Measurements from ENCODE around the gene PPP2R3A.

The PPP2R3A gene

DNA sequence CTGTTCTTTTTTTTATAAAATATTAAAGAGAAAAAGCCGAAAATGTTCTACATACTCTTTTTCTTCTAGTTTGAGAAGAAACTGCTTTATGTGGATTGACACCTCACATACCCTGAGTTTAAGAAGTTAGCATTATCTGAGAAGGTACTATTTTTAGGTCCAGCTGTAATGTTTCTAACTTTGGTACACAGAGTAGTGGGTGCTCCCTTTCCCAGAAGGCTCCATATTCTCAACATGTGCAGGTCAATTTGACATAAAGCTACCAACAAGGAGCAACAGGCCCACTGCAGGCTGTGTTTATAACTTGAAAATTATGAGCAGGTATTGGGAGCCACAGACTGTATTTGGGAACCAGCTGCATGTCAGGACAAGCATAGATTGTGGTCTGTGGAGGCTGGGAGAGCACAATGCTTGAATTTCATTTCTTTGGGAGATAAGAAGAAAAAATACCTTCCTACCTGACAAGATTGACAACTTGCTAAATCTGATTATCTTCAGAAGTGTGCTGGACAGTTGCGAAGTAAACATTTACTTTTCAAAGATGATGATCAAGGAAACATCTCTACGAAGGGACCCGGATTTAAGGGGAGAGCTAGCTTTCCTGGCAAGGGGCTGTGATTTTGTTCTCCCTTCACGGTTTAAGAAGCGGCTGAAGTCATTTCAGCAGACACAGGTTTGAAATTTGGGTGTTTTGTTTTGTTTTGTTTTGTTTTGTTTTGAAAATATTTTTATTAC lies 57.2 kb downstream of the PPP2R3A start:
- DNase-seq (ENCODE audit: low spot score): no peak

GRCh38 chr3:136023264-136023978 lies 57.9 kb downstream of the PPP2R3A start:
- no peak for DNase-seq (ENCODE audit: low spot score)

DNA sequence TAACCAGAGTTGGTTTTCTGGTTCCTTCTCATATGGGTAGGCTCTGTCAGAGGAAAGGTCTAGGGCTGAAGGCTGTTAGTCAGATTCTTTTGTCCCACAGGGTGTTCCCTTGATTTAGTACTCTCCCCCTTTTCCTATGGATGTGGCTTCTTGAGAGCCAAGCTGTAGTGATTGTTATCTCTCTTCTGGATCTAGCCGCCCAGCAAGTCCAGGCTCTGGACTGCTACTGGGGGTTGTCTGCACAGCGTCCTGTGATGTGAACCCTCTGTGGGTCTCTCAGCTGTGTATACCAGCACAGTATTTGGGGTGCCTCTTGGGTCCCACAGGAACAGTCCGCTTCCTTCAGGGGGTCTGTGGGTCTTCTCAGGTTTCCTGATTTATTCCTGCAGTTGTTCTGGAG lies 70.8 kb downstream of the PPP2R3A start:
- DNase-seq (ENCODE audit: low spot score): no peak

DNA sequence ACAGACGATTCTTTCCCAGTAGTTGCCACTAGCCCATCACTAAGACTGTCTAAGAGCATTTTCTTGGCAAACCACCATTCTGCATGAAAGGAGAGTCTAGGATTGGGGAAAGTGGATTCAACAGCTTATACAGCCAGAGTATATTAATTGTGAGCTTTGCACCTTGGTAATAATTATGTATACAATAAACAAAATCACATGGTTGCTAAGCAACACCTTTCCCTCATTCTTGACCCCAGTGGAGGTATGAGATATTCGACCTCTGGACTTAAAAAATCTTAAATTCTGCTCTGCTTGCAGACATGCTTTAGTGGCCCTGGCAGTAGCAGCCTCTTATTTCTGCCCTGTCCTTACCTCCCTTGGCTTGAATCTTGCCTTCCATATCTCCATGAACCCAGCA lies 73.1 kb downstream of the PPP2R3A start:
- no peak for DNase-seq (ENCODE audit: low spot score)

DNA sequence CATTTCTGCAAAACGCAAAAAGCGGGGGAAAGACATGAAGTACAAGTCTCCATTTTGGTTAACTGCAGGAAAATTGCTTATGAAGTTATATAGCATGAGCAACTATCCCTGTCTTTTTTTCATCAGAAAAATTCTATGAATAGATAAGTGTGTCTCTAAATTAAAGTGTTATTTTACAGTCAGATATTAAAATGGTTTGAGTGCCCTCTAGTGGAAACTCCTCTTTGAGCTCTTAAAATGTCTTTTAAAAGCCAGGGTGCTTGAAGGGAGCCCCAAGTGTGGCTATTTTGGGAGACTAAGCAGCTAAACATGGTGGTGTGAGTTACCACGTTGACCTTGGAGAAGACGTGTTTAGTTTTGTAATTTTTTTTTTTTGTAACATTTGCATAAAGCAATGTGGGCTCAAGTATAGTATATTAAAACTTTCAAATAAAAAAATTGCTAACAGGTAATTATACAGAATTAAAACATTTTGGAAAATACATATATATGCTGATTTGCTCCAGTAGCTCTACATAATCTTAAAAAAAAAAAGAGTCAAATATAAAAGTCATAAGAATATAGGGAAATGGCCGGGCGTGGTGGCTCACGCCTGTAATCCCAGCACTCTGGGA lies 77.2 kb downstream of the PPP2R3A start:
- peak; percentile 78 for DNase-seq (ENCODE audit: low spot score)

DNA sequence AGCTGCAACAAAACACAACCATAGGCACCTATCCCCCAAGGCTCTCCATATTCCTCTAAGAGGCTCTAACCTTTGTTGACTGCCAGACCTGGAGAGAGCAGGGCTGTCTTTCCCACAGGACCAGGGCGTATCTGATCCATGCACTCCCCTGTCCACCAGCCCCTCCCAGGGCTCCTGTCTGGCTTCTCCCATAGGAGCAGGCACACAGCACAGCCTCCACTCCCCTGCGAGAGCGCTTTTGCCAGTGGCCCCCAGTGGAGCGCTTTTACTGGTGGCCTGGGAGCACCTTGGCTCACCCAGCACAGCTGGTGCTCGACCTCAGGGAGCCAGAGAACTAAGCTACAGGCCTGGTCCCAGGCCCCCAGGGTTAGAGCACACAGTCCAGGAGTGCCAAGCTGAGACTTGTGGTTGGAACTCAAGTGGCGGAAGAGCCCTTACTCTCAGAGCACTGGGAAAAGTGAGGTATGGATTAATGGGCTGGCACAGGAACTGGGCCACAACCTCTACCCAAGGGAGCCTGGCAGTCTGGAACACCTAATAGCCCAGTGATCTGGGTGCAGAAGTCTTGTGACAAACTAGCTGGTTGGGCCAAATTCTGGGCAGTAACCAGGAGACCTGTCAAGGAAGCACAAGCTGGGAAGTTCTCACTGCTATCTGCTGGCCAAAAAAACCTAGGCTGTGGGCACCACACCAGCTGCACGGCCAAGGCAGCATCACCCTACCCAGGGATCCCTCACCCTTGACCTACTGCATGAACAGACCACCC lies 79.6 kb downstream of the PPP2R3A start:
- no peak for DNase-seq (ENCODE audit: low spot score)

GRCh38 chr3:136048068-136048467 lies 82.5 kb downstream of the PPP2R3A start:
- DNase-seq (ENCODE audit: low spot score): no peak

DNA sequence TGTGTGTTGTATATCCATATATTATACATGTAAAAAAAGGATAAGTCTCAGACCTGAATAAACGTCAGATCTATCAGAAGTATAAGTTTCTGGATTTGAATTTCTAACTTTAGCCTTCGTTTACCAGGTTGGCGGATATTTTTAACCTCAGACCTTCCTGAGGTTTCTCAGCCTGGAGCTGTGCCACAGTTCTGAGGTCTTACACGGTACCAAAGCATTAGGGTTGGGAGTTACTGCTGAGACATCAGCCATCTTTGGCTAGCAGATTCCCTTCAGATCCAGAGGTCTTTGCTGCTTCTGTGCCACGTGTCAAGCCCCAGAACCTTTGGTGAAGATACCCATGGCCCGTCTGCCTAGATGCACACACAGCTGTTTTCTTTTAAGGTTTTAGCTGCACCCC lies 84.7 kb downstream of the PPP2R3A start:
- DNase-seq (ENCODE audit: low spot score): no peak

DNA sequence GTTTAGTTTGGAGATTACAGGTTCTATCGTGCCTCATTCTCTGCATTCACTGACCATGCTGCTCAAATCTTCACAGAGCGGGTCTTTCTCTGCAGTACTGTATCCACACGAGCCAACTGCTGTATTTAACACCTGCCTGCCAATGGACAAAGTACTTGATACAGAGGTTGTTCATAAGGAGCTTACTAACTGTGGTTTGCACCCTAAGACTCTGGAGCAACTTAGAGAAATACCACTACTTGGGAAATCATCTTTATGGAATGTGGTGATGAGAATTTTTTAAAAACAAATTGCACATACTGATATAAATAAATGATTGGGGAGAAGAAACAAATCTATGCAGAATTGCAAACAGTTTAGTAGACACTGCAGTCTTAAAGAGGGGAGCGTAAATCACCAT lies 90.0 kb downstream of the PPP2R3A start:
- no peak for DNase-seq (ENCODE audit: low spot score)

DNA sequence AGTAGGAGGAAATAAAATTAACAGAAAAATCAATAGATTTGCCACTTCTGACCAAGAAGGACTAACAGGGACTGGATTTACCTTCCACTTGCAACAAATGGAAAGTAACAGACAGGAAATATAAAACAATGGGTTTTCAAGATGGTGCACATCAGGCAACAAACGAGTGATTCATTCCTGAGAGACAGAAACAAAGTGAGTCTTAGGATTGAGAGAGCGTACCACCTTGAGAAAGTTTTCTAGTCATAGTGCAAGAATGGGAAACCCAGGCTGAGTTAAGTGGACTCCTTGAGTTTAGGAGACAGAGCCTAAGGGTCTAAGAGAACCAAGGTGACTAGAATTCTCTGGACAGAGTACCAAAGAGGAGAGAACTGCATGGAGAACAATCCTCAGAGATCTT lies 101.7 kb downstream of the PPP2R3A start:
- no peak for DNase-seq (ENCODE audit: low spot score)

DNA sequence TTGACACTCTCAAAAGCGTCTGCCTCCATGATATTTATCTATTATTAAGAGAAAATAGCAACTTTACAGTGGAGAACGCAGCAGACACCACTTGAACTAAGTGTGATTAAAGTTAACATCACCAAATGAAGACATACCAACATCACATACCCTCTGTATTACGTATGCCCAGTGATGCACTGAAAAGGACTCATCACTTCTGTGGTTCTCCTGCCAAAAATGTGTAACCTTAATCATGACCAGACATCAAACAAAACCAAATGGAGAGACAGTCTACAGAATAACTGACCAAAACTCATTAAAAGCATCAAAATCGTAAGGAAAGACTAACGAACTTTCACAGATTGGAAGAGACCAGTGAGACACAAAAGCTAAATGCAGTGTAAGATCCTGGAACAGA lies 103.2 kb downstream of the PPP2R3A start:
- no peak for DNase-seq (ENCODE audit: low spot score)

DNA sequence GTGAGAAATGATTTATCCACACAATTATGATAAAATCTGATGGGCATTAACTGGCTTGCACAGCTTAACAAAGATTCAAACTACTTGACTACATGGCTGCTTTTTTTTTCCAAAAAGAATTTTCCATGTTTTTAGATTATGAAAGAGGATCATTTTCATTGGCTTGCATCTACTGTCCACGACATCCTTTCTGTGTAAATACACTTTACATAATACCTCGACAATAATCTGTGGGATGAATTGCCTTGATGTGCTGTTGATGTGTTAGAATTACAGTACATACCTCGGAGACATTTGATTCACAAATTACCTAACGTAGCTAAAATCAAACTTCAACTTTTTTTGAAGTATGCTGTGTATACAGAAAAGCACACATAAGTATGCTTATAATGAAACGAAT lies 104.4 kb downstream of the PPP2R3A start:
- no peak for DNase-seq (ENCODE audit: low spot score)

DNA sequence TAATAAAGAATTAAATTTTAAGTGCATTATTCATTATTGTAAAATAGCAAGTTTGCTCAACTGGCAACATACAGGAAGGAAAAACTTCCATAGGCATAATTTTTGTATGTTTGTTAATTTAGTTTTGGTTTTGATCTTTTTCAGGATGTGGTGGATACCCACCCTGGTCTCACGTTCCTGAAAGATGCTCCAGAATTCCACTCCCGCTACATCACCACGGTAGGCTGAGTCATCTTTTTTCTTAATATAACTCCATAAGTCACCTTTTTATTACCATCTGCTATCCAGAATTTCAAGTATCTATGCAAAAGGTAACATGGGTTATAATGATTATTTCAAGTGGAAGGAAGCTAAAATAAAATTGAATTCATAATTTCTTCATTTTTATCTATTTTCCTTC lies 104.8 kb downstream of the PPP2R3A start:
- no peak for DNase-seq (ENCODE audit: low spot score)

GRCh38 chr3:136070953-136071949 lies 105.7 kb downstream of the PPP2R3A start:
- DNase-seq (ENCODE audit: low spot score): peak; percentile 35

DNA sequence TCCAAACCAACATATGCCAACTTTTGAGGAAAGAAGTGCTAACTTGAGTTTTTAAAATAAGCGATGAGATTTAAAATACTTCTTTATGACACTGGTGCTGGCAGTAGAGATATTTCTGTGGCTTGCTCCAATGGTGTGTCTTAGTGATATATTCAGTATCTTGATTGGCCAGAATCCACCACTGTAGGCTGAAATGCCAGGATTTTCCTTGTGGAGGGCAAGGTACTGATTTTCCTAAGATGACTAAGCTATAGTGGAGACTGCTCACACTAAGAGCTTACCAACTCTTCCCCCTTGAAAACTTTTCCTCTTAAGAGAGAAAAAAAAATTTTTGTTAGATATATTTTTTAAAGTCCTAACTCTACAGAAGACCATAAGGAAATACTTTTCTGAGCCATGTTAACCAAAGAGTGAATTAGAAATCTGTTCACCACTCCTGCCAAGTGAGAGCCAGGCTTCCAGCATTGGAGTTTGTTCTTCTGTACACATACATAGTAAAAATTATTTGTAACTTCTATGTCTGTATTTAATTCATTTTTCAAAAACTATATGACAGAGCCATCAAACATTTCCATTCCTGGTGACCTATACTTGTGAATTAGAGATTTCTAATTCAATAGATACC lies 109.1 kb downstream of the PPP2R3A start:
- DNase-seq (ENCODE audit: low spot score): no peak

GRCh38 chr3:136075218-136075808 lies 109.8 kb downstream of the PPP2R3A start:
- DNase-seq (ENCODE audit: low spot score): peak; percentile 93

DNA sequence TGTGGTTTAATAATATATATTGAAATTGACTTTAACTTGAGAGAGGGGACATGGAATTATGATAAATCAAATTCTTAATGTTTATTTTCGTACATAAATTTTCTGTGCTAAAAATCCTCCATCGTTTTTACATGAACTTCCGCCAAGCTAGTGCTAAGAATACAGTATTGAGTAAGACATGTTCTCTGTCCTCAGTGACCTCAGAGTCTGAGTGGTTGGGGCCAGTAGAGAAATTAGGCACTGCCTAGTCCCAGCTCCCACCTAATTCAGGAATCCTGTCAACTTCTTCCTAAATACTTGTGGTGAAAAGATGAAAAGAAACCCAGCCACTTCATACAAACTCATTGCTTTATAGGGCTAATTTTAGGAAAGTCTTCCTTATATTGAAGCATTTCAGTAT lies 110.3 kb downstream of the PPP2R3A start:
- DNase-seq (ENCODE audit: low spot score): peak; percentile 30

DNA sequence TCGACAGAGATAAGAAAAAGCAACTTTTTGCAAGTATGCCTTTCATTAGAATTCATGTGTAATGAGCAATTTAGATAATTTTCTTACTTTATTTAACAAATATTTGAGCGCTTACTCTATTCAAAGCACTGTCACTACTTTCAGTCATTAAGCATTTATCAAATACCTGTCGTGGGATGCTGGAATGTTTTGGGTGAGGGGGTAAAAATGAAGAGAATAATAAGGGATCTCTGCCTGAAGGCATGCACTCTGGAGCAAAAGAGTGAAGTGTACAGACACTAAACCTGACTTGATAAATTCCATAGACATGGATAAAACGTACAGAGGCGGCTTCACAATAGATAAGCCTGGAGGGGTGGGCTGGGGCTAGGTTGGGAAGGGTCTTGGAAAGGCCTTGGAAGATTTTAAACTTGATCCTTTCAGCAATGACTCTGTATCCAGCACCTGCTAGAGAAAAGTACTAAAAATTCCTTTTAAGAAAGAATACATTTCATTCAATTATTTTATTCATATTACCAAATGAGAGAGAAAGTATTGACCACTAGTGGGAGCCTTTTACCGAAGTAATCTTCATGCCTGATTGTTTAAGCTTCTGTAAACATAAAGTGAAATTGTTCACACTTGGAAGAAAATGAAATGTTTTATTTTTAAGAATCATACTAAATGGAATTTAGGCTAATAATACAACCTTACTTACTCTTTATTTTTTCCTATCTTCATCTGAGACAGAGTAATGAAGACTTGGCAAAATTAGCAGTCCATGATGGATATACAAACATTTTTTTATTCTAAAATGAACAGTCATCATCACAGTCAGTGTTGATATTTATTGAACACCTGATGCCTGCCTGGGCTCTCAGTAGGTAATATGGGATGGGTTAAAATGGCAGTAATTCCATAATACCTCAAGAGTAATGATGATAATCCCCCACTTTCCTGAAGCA lies 113.2 kb downstream of the PPP2R3A start:
- peak; percentile 70 for DNase-seq (ENCODE audit: low spot score)
